HepG2 (cell line): ENCODE data around the gene RNF123. TPM values are rescaled to one million over a fixed set of nuclear protein-coding genes. Genes with fewer than 3 reads are reported as not detected.

Experiments used
- AHR ChIP-seq: IDR thresholded peaks from 2 replicates; pipeline ENCODE4 v1.6.1; 2018; ENCODE audit warnings: missing genetic modification reagents, missing compliant biosample characterization
- MIER3 ChIP-seq: IDR thresholded peaks from 2 replicates; pipeline ENCODE4 v1.6.1; 2016; ENCODE audit warnings: missing compliant biosample characterization, borderline replicate concordance
- PITX1 ChIP-seq: sonication (generic); formaldehyde crosslinking; IDR thresholded peaks from 2 replicates; pipeline ENCODE4 v1.5.1; 2020; ENCODE audit warnings: mild to moderate bottlenecking, missing genetic modification reagents
- RORA ChIP-seq: sonication (generic); formaldehyde crosslinking; IDR thresholded peaks from 2 replicates; pipeline ENCODE4 v1.5.0; 2020; ENCODE audit warnings: mild to moderate bottlenecking, missing genetic modification reagents, moderate library complexity
- U2AF1 ChIP-seq: fragments of 200-400 bp; formaldehyde crosslinking; optimal IDR thresholded peaks from 2 replicates; pipeline ENCODE3; 2017; ENCODE audit warnings: mild to moderate bottlenecking, low read depth, low read length
- ZBTB20 ChIP-seq: sonication (generic); formaldehyde crosslinking; IDR thresholded peaks from 2 replicates; pipeline ENCODE4 v1.8.1; 2023; ENCODE audit warnings: missing genetic modification reagents, low read depth, mild to moderate bottlenecking, borderline replicate concordance
- ZNF230 ChIP-seq: sonication (generic); formaldehyde crosslinking; IDR thresholded peaks from 2 replicates; pipeline ENCODE4 v1.4.0; 2020; ENCODE audit warnings: mild to moderate bottlenecking, missing genetic modification reagents
- ZNF564 ChIP-seq: sonication (generic); formaldehyde crosslinking; IDR thresholded peaks from 2 replicates; pipeline ENCODE4 v1.8.1; 2023; ENCODE audit warnings: mild to moderate bottlenecking, missing genetic modification reagents
- ZNF605 ChIP-seq: sonication (generic); formaldehyde crosslinking; IDR thresholded peaks from 2 replicates; pipeline ENCODE4 v1.8.0; 2022; ENCODE audit warnings: mild to moderate bottlenecking, missing genetic modification reagents
- ZNF709 ChIP-seq: sonication (generic); formaldehyde crosslinking; IDR thresholded peaks from 2 replicates; pipeline ENCODE4 v1.5.0; 2020; ENCODE audit warnings: mild to moderate bottlenecking, missing genetic modification reagents
- polyA plus RNA-seq, 8 experiments: library from polyadenylated mRNA; depleted of rRNA in 3 of 8; stranded (reverse) in 7 of 8; unstranded in 1 of 8; fragments of >200 nt; fragmentation: Illumina TruSeq in 4 of 8; extraction: Trizol in 4 of 8; gene quantifications; 2 replicates each; pipeline versions ENCODE4 v1.2.1 to v1.2.3, GENCODE V29; 2011 to 2016; ENCODE audit warnings: low read depth in 4 of 8, missing spikeins in 1 of 8, mixed read lengths in 1 of 8; ENCODE audit not compliant: insufficient read depth in 1 of 8
- total RNA-seq, 5 experiments: library from RNA; depleted of rRNA; stranded (reverse); fragments of >200 nt; fragmentation: Illumina TruSeq; extraction: Trizol; gene quantifications; 2 replicates each; pipeline ENCODE4 v1.2.3, GENCODE V29; 2016; ENCODE audit warnings: low read depth in 1 of 5
- TF ChIP-seq, protein P1 (sequence below): IDR thresholded peaks from 2 replicates; pipeline ENCODE4 v1.6.1; 2012; ENCODE audit warnings: inconsistent platforms
- TF ChIP-seq, protein P2 (sequence below): sonication (generic); formaldehyde crosslinking; IDR thresholded peaks from 2 replicates; pipeline ENCODE4 v1.4.0; 2020; ENCODE audit warnings: mild to moderate bottlenecking, missing genetic modification reagents
- TF ChIP-seq, protein P3 (sequence below): sonication (generic); formaldehyde crosslinking; IDR thresholded peaks from 2 replicates; pipeline ENCODE4 v1.4.0; 2020; ENCODE audit warnings: missing genetic modification reagents, borderline replicate concordance
- TF ChIP-seq, protein P4 (sequence below): sonication (generic); formaldehyde crosslinking; IDR thresholded peaks from 2 replicates; pipeline ENCODE4 v1.4.0; 2020; ENCODE audit warnings: missing genetic modification reagents, borderline replicate concordance
- TF ChIP-seq, protein P5 (sequence below): sonication (generic); formaldehyde crosslinking; IDR thresholded peaks from 2 replicates; pipeline ENCODE4 v1.8.0; 2022; ENCODE audit warnings: mild to moderate bottlenecking, missing genetic modification reagents

The RNF123 gene
- total and polyA plus RNA-seq, 2 of the 13 experiments (the other 11 are each of a cell fraction or from before 2014, with no cell fraction given): 29.9 to 82.2 TPM

DNA sequence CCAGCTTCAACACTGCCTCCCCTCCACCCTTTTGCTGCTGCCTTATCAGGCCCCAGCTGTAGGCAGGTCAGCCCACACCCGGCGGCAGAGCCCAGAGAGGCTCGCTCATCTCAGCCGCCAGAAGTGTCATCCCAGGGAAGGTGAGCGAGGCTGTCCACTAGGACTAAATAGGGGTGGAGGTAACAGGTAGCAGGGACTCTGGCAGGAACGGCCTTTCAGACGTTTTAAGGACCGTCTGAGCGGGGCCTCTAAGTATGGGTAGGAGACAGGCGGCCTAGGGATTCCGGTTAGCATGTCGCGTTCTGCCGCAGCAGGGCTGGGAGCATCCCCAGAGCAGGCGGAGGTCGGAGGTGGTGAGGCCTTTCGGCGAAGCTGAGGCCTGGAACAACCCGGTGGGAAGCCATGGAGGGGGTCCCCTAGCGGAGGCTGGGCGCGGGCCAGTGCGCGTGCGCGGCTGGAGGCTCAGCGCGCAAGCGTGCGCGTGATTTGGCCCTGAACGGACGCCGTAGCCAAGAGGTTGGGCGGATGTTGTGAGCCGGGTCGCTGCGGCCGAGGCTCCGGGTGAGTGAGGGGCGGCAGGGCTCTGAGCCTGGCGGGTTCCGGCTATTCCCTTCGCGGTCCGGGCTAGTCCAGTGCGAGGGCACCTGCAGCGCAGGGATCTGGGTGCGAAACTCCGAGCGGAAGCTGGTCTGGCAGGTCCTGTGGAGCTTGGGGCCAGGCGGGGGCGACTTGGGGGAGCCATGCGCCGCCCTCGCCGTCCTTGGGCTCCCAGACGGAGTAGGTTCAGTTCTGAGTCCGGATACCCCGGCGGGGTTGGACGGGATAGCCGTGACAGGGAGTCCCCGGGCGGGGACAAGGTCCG lies at the start of gene RNF123, which contains the start of gene MST1 (continued):
- TF ChIP-seq AHR (CRISPR knock-in tag) (no peak), ZNF605 (CRISPR knock-in tag) (peak; percentile 58; the same call in 1 of the 2 replicates), ZBTB20 (CRISPR knock-in tag) (peak; percentile 70; the same call in 1 of the 2 replicates), PITX1 (CRISPR knock-in tag) (peak; percentile 71), ZNF709 (0 out of 2 replicates have a peak, but pooled peaks have one; percentile 32), MIER3 (CRISPR knock-in tag) (0 out of 2 replicates have a peak, but pooled peaks have one; percentile 60), ZNF230 (peak; percentile 58; the same call in 1 of the 2 replicates), RORA (CRISPR knock-in tag) (no peak), U2AF1 (no peak), ZNF564 (CRISPR knock-in tag) (no peak)
- TF ChIP-seq, protein P1, sequence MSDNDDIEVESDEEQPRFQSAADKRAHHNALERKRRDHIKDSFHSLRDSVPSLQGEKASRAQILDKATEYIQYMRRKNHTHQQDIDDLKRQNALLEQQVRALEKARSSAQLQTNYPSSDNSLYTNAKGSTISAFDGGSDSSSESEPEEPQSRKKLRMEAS: peak; percentile 77
- TF ChIP-seq, protein P2, sequence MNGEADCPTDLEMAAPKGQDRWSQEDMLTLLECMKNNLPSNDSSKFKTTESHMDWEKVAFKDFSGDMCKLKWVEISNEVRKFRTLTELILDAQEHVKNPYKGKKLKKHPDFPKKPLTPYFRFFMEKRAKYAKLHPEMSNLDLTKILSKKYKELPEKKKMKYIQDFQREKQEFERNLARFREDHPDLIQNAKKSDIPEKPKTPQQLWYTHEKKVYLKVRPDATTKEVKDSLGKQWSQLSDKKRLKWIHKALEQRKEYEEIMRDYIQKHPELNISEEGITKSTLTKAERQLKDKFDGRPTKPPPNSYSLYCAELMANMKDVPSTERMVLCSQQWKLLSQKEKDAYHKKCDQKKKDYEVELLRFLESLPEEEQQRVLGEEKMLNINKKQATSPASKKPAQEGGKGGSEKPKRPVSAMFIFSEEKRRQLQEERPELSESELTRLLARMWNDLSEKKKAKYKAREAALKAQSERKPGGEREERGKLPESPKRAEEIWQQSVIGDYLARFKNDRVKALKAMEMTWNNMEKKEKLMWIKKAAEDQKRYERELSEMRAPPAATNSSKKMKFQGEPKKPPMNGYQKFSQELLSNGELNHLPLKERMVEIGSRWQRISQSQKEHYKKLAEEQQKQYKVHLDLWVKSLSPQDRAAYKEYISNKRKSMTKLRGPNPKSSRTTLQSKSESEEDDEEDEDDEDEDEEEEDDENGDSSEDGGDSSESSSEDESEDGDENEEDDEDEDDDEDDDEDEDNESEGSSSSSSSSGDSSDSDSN: peak; percentile 83
- TF ChIP-seq, protein P3, sequence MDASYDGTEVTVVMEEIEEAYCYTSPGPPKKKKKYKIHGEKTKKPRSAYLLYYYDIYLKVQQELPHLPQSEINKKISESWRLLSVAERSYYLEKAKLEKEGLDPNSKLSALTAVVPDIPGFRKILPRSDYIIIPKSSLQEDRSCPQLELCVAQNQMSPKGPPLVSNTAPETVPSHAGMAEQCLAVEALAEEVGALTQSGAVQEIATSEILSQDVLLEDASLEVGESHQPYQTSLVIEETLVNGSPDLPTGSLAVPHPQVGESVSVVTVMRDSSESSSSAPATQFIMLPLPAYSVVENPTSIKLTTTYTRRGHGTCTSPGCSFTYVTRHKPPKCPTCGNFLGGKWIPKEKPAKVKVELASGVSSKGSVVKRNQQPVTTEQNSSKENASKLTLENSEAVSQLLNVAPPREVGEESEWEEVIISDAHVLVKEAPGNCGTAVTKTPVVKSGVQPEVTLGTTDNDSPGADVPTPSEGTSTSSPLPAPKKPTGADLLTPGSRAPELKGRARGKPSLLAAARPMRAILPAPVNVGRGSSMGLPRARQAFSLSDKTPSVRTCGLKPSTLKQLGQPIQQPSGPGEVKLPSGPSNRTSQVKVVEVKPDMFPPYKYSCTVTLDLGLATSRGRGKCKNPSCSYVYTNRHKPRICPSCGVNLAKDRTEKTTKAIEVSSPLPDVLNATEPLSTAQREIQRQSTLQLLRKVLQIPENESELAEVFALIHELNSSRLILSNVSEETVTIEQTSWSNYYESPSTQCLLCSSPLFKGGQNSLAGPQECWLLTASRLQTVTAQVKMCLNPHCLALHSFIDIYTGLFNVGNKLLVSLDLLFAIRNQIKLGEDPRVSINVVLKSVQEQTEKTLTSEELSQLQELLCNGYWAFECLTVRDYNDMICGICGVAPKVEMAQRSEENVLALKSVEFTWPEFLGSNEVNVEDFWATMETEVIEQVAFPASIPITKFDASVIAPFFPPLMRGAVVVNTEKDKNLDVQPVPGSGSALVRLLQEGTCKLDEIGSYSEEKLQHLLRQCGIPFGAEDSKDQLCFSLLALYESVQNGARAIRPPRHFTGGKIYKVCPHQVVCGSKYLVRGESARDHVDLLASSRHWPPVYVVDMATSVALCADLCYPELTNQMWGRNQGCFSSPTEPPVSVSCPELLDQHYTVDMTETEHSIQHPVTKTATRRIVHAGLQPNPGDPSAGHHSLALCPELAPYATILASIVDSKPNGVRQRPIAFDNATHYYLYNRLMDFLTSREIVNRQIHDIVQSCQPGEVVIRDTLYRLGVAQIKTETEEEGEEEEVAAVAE (CRISPR knock-in tag): no peak
- TF ChIP-seq, protein P4, sequence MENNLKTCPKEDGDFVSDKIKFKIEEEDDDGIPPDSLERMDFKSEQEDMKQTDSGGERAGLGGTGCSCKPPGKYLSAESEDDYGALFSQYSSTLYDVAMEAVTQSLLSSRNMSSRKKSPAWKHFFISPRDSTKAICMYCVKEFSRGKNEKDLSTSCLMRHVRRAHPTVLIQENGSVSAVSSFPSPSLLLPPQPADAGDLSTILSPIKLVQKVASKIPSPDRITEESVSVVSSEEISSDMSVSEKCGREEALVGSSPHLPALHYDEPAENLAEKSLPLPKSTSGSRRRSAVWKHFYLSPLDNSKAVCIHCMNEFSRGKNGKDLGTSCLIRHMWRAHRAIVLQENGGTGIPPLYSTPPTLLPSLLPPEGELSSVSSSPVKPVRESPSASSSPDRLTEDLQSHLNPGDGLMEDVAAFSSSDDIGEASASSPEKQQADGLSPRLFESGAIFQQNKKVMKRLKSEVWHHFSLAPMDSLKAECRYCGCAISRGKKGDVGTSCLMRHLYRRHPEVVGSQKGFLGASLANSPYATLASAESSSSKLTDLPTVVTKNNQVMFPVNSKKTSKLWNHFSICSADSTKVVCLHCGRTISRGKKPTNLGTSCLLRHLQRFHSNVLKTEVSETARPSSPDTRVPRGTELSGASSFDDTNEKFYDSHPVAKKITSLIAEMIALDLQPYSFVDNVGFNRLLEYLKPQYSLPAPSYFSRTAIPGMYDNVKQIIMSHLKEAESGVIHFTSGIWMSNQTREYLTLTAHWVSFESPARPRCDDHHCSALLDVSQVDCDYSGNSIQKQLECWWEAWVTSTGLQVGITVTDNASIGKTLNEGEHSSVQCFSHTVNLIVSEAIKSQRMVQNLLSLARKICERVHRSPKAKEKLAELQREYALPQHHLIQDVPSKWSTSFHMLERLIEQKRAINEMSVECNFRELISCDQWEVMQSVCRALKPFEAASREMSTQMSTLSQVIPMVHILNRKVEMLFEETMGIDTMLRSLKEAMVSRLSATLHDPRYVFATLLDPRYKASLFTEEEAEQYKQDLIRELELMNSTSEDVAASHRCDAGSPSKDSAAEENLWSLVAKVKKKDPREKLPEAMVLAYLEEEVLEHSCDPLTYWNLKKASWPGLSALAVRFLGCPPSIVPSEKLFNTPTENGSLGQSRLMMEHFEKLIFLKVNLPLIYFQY (CRISPR knock-in tag): no peak; the same call in 1 of the 2 replicates
- TF ChIP-seq, protein P5, sequence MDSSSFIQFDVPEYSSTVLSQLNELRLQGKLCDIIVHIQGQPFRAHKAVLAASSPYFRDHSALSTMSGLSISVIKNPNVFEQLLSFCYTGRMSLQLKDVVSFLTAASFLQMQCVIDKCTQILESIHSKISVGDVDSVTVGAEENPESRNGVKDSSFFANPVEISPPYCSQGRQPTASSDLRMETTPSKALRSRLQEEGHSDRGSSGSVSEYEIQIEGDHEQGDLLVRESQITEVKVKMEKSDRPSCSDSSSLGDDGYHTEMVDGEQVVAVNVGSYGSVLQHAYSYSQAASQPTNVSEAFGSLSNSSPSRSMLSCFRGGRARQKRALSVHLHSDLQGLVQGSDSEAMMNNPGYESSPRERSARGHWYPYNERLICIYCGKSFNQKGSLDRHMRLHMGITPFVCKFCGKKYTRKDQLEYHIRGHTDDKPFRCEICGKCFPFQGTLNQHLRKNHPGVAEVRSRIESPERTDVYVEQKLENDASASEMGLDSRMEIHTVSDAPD (CRISPR knock-in tag): no peak
